ENCODE measurements around the gene LRRIQ1.

- TF ChIP-seq CTCF (IDR thresholded peaks at IDR 0.05; ENCODE audit: poor library complexity, severe bottlenecking), result no peak
- TF ChIP-seq EP300 (conservative IDR thresholded peaks at IDR 0.05; ENCODE audit: poor library complexity, severe bottlenecking), result no peak
- TF ChIP-seq REST (IDR thresholded peaks at IDR 0.05; ENCODE audit: borderline replicate concordance), result no peak
- TF ChIP-seq EZH2 (IDR thresholded peaks at IDR 0.05; ENCODE audit: borderline replicate concordance, insufficient read depth, low read length, poor library complexity, severe bottlenecking), result no peak
Measured at GRCh38 chr12:85018098-85018497, 18.1 kb upstream of the LRRIQ1 start.
